Endometrial microvascular endothelial cells (primary cell): ENCODE results near the gene SLC39A13. TPM values are rescaled to one million over a fixed set of nuclear protein-coding genes. Genes with fewer than 3 reads are reported as not detected.

Experiments used
- in situ Hi-C: cut with HindIII; loops from 2 replicates; pipeline ENCODE4 v1.10.0; 2017; ENCODE audit warnings: low sequenced_read_pairs, low pct_unique_long_range_greater_than_20kb; ENCODE audit errors: inconsistent ontology term
- total RNA-seq: library from RNA; depleted of rRNA; stranded (reverse); fragments of >200 nt; gene quantifications from one replicate; pipeline ENCODE4 v1.2.3, GENCODE V29; 2015; ENCODE audit errors: inconsistent ontology term

SLC39A13 gene
- total RNA-seq = 133 TPM

DNA sequence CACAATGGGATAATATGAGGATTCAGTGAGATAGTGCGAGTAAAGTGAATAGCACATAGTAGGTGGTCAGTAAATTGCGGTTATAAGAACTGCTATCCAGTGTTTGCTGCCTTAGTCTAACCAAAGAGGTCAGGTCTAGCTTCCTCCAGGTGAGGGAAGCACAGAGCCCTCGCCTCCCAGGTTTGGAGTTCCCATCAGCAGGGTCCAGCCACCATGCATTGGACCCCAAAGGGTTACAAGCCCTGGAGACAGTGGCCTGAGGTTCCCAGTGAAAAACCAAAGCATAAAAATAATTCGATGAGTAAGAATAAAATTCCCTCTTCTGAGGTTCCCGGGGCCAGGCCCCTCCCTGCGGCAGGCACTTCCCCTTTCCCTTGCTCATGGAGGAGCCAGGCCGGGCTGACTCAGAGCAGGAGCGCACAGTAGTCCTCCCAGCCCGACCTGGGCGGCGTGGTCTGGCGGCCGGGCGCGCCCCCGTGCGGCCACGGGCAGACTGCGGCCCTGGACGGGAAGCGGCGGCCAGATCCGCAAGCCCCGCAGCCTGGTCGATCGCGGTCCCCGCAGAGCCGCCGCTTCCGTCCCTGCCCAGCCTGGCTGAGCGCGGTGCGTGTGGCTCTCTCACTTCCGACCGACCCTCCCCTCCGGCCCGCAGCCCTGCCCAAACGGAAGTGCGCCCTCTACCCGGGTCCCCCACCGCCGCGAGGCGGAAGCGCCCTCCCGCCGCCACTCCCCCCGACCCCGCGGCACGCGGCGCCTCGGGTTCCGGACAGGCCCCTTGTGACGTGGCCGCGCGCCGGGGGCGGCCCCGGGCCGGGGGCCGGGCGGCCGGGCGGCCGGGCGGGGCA is at the start of gene SLC39A13:
Gene SLC39A13, plus strand, starts transcription at position 845 of the 845 bp plus-strand sequence. CDS start 1,505 bp downstream, outside the sequence.
- in situ Hi-C loops = no loop called here

DNA sequence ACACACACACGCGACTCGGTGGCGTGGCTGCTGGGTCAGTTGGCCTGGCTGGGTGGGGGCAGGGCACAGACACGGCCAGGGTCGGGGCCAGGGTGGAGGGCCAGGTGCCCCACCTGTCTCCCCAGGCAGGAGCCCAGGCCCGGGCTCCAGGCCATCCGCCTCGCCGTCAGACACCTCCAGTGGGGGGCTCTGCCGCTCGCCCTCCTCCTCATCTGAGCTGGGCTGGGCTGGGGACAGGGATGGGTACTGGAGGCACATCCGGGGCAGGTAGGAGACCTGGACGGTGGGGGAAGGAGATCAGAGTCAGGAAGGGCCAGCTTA is 49.7 kb upstream of the SLC39A13 start:
- in situ Hi-C loops = no loop called here

DNA sequence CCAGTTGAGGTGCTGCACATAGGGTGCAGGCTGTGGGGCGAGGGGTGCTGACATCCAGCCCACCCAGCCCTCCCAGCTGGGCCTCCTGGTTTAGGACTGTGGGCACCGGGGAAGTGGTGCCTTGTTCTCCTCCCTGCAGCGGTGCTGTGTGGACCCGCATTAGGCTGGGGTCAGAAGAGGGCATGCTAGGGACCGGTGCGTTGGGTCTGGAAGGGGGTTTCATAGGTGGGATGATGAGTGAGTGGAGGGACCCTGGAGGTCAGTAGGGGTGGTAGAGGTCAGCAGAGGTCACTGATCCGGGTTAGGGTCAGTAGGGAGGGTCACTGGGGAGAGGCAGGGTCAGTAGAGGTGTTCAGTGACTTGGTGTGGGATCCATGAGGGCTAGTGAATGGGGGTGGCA is 49.2 kb upstream of the SLC39A13 start:
- in situ Hi-C loops = no loop called here

DNA sequence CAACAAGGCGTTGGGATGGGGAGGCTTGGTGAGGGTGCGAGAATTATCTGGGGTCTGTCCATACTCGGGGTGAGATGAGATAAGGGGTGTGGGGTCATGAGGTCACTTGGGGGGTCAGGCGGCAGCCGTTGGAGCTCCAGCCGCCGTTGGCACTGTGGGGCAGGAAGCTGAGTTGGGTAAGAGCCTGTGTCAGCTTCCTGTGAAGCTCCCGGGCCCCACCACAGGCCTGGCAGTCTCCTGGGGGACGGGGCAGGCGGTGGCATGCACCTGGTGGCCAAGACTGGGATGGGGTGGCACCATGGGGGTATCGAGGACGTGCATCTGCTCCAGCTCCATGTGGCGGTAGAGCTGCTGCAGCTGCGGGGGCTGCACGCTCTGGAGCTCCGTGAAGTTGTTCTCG is 48.8 kb upstream of the SLC39A13 start:
- in situ Hi-C loops = no loop called here

DNA sequence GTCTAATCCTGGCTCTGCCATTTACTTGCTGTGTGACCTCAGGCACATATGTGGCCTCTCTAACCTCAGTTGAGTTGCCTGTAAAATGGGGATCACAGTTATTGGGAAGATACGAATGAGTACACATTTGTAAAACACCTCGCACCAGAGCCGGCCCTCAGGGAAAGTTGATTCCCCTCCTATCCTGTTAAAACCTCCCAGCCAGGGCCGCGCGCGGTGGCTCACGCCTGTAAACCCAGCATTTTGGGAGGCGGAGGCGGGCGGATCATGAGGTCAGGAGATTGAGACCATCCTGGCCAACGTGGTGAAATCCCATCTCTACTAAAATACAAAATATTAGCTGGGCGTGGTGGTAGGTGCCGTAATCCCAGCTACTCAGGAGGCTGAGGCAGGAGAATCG is 48.0 kb upstream of the SLC39A13 start:
- in situ Hi-C loops = no loop called here

DNA sequence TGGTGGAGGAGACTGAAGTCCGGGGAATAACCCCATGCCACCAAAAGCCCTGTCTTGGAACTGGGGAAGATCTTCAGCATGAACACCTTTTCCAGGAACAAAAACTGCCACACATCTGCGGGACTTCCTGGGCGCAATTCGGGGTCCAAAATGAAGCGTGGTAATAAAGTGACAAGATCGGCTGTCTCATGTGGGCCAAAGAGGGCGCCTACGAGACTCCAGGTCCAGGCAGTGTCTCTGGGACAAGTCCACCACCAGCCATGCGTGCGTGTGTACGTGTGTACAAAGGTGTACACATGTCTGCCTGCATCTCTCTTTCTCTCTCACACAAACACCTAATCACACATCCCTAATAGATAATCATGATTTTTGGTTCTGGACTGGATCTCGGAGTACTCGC is 47.0 kb upstream of the SLC39A13 start:
- in situ Hi-C loops = no loop called here

- in situ Hi-C loops = no loop called here
Observed at GRCh38 chr11:47366020-47366490, 42.3 kb upstream of the SLC39A13 start.

GRCh38 chr11:47369676-47370075 is 38.7 kb upstream of the SLC39A13 start:
- in situ Hi-C loops = no loop called here

GRCh38 chr11:47372422-47372821 is 36.0 kb upstream of the SLC39A13 start:
- in situ Hi-C loops = no loop called here

- in situ Hi-C loops = no loop called here
Observed at GRCh38 chr11:47373876-47374719, 34.3 kb upstream of the SLC39A13 start.

DNA sequence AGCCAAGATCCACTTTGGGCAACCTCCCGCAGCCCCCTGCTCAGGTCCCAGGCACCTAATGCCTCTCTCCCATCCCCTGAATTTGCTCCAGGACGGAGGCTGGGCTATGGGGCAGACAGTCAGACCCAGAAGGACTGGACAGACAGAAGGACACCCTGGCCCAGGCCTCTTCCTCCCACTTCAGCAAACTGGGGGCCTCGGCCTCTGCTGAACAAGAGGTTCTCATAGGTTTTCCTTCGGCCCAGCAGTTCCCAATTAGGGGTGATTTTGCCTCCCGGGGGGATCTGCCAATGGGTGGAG is 33.7 kb upstream of the SLC39A13 start:
- in situ Hi-C loops = no loop called here

DNA sequence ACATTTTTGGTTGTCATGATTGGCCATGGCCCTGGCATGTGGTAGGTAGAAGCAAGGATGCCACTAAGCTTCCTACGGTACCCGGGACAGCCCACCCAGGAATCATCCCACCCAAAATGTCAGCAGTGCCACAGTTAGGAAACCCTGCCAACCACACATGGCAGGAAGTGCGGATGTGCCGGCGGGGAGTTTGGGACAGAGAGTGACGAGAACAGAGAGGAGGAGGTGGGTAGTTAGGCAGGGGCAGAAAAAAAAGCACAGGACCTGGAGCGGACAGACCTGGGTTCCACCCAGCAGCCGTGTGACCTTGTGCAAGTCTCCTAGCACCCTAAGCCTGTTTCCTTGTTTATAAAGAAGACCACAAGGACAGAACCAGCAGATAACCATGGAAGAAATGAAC is 33.4 kb upstream of the SLC39A13 start:
- in situ Hi-C loops = no loop called here

DNA sequence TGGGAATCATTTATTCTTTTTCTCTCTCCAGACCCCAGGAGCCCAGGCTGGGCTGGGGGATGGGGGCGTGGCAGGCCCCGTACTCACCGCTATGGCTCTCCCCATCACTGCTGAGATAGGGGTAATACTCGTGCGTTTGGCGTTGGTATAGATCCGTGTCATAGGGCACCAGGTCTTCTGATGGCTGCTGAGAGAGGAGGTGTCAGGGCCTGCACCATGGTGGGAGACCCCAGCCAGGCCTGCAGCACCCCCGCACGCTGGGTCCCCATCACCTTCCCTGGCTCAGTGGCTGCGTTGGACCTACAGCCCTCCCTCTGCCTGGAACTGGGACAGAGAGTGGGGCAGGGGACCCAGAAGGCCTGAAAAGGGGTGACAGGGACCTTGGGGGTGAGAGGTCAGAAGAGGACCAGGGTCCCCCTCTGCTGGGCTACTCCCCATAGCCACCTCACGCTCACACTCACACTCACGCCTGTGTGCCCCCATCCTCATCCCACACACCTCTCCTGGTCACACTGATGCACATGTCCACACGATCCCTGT is 32.8 kb upstream of the SLC39A13 start:
- in situ Hi-C loops = no loop called here

GRCh38 chr11:47376107-47376524 is 32.3 kb upstream of the SLC39A13 start:
- in situ Hi-C loops = no loop called here

DNA sequence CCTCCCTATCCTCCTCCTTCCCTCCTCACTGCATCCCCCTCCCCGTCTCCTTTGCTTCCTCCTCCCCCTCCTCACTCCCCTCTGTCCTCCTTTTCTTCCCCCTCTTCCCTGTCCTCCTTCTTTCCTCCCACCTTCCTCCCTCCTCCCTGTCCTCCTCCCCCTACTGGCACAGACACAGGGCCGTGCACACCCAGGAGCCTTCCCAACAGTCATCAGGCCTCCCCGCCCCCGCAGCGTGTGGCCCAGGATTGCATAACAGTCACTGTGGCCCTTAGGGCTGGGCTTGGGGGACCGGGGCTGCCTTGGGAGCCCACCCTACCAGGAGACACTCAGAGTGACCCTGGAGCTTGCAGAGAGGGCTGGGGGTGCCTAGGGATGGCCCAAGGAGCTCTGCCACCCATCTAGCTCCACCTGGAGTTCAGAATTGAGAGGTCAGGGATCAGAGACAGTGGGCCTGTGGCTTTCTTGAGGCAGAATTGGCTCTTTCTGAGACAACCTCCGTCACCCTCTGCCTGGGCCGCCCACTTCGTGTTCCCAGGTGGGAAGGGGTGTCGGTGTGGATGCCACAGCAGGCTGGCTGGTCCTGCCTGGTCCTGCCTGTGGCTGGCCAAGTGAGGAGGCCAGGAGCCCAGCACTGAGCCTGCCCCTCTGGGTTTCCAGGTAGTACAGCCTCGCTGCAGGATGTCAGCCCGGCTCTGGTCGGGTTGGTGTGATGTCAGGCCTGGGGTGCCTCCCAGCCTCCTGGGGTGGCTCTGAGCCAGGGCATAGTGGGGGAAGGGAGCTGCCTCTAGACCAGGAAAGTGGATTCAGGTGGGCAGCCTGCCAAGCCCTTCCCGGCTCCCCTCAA is 31.6 kb upstream of the SLC39A13 start:
- in situ Hi-C loops = no loop called here

- in situ Hi-C loops = no loop called here
Observed at GRCh38 chr11:47377571-47378009, 30.8 kb upstream of the SLC39A13 start.

DNA sequence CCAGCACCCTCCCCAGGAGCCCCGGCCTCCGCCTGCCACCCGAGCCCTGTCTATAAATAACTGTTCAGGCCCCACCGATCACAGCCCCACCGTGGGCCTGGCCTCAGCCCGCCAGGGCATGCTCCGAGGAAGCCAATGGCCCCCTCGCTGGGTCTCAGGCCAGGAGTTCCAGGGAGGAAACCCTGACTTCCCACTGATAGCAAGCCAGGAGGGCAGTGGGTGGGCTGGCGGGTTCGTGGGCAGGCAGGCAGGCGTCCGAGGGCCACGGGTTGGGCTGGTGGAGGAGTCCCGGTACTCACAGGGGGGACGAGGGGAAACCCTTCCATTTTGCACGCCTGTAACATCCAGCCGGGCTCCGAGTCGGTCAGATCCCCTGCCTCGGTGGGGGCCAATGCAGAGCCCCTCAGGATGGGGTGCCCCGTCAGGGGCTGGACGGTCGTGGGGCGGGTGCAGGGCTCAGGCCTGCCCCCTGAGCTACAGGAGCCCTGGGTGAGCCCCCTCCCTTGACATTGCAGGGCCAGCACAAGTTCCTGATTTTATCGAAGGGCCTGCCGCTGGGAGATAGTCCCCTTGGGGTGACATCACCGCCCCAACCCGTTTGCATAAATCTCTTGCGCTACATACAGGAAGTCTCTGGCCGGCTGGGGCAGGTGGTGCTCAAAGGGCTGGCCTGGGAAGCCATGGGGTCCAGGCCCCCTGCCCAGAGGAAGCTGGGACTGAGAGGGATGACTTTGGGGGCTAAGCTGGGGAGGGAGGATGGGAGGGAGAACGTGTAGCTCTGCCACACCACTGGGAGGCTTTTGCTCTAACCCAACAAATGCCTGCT is 30.2 kb upstream of the SLC39A13 start, which contains the start of gene SPI1:
Gene SPI1, minus strand, starts transcription at position 538 of the 826 bp plus-strand sequence. Its CDS starts 194 bp downstream, at position 344.
- in situ Hi-C loops = no loop called here

DNA sequence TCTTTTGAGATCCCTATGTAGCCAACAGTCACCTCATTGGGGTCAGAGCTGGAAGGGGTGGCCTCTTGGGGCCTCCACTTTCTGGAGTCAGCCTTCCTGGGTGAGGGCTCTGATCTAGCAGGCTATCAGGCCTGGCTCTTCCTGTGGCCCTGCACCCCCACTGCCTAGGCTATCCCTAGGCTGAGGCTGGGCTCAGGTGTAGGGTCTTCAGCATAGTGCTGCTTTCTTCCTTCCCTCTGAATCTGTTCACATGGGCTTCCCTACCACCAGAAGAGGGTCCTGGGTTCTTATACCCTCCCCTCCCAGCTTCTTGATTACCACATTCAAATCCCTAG is 29.6 kb upstream of the SLC39A13 start:
- in situ Hi-C loops = no loop called here
